LHCN-M2 (cell line): ENCODE results near the gene ZNF784. TPM values are rescaled to one million over a fixed set of nuclear protein-coding genes. Genes with fewer than 3 reads are reported as not detected.
A peak's percentile ranks its signal among the peaks of the same experiment; 100 is the strongest.

Experiments used
- DNase-seq: peaks from one replicate; pipeline ENCODE4 v3.0.0-alpha.2; 2012; ENCODE audit warnings: low read depth
- polyA plus RNA-seq: library from polyadenylated mRNA; unstranded; fragments of >200 nt; gene quantifications from one replicate; pipeline ENCODE4 v1.2.1, GENCODE V29; 2012; ENCODE audit warnings: missing spikeins
- total RNA-seq: library from RNA; depleted of rRNA; stranded (reverse); fragments of >200 nt; gene quantifications from 2 replicates; pipeline ENCODE4 v1.2.3, GENCODE V29; 2014; rRNA removed

ZNF784 gene
- 3.3 and 5.5 TPM in 2 replicates for total RNA-seq
- polyA plus RNA-seq = 7.8 TPM

- peak; percentile 87 for DNase-seq
Measured at GRCh38 chr19:55624109-55625003, at the start of gene ZNF784. TSS of gene ZNF784 (minus strand) at chr19:55624566. CDS start at chr19:55624561, 5 bp downstream.

GRCh38 chr19:55673889-55674288 is 49.5 kb upstream of the ZNF784 start:
- no peak for DNase-seq

GRCh38 chr19:55673465-55673864 is 49.1 kb upstream of the ZNF784 start:
- no peak for DNase-seq

- peak; percentile 60 for DNase-seq
Measured at GRCh38 chr19:55672418-55672817, 48.1 kb upstream of the ZNF784 start.

DNA sequence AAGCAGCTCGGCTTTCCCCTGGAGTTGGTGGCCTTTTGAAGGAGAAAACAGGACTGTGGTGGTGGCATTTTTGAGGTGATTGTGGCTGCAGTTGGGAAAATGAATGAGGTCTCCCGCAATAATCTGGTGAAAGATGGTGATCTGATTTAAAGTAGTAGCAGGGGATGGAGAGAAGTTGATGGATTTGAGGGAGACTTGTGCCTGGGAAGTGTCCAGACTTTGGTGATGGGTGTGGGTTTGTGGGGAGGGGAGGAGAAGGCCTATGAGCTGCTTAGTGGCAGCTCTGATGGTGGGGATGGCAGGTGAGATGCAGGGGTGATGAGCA is 46.6 kb upstream of the ZNF784 start:
- no peak for DNase-seq

DNA sequence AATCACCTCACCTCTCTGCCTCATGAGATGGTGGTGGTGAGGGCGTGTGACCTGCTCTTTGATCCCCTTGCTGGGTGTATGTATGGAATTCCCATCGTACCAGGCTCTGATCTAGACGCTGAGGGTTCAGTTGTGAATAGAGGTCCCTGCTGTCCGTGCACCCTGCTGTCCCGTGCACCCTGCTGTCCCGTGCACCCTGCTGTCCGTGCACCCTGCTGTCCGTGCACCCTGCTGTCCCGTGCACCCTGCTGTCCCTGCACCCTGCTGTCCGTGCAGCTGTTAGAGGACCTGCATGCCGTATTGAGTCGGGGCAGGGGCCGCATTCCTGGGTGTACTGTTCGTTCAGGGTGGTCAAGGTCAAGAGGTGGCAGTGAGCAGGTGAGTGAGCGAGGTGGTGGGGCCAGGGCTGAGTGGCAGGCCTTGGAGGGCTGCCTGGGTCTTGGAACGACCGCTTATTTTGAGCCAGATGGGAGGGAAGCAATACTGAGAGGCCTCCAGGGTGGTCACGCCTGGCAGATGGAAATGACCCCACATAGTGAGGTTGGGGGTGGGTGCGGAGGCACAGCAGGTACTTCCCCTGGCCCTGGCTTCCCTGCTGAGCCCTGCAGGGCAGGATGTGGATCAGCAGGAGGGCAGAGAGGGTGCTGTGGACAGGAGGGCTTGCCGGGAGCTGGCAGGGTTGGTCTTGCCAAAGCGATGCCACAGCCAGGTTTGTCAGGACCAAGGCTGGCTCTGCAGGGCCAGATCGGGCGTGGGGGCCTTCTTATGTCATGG is 46.1 kb upstream of the ZNF784 start:
- no peak for DNase-seq

- DNase-seq = no peak
Measured at GRCh38 chr19:55669418-55670279, 45.3 kb upstream of the ZNF784 start.

DNA sequence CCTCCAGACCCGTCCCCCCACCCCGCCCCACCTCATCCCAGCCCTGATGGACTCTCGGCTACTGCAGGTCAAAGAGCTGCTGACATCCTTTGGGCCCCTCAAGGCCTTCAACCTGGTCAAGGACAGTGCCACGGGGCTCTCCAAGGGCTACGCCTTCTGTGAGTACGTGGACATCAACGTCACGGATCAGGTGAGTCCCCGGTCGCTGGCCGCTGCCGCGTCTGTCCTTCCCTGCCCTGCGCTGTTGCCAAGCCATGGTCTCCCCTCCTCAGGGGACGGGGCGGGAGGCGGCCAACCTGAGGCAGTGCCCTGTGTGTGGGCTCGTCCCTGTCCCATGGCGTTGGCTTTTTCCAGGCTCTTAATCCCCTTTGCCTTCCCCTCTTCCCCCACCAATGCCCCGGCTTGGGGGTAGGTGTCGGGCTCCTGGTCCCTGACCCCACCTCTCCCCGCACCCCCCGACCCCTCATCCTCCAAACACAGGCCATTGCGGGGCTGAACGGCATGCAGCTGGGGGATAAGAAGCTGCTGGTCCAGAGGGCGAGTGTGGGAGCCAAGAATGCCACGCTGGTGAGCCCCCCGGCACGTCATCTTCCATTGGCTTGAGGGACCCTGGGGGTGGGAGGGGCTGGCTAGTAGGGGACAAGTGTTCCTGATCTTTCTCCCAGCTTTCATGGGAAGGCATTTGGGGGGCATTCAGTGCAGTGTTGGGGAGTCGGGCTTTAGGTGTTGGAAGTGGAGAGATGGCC is 44.4 kb upstream of the ZNF784 start:
- DNase-seq = no peak

DNA sequence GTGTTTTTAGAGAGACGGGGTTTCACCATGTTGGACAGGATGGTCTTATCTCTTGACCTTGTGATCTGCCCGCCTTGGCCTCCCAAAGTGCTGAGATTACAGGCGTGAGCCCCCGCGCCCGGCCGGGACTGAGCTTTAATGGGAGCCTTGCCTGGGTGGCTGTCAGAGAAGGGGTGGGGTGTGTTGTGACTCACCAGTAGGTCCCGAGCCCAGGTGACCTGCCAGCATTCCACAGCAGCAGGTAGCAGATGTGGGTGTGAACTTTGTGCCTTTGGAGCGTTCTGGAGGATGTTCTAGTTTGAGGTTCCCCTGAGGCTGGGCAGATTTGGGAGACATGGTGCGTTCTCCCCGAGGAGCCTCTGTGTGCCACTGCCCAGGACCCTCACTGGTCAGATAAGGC is 43.6 kb upstream of the ZNF784 start:
- DNase-seq = no peak

- no peak for DNase-seq
Measured at GRCh38 chr19:55667511-55667910, 43.1 kb upstream of the ZNF784 start.

- no peak for DNase-seq
Measured at GRCh38 chr19:55667006-55667381, 42.6 kb upstream of the ZNF784 start.

DNA sequence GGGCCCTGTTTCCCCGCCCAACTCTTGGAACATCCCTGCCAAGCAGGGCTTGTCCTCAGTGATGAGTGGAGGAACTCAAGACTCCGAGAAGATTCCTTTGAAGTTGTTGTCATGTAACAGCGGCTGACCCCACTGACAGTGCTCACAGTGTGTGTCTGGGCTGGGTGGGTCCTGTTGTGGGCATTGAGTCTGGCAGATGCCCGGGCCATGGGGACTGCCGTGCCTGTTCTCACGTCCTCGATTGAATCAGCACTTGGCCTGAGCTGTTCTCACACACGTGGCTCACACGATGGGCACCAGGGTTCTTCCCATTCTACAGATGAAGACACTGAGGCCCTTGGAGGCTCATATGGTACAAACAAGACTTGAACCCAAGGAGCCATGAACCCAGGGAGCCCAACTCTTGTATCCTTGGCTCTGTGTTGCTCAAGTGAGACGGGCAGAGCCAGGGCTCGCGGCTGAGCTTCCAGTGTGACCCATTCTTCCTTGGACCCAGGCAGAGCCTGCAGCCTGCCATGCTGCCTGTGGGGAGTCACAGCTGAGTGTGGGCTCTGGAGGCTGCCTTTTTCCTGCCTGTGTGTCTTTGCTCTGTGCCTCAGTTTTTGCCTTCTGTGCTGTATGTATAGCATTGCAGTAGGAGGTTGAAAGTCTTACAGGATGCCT is 42.1 kb upstream of the ZNF784 start:
- no peak for DNase-seq

GRCh38 chr19:55663846-55664536 is 39.6 kb upstream of the ZNF784 start:
- DNase-seq = no peak

- DNase-seq = no peak
Measured at GRCh38 chr19:55661826-55662225, 37.5 kb upstream of the ZNF784 start.

- no peak for DNase-seq
Measured at GRCh38 chr19:55660991-55661390, 36.6 kb upstream of the ZNF784 start.

DNA sequence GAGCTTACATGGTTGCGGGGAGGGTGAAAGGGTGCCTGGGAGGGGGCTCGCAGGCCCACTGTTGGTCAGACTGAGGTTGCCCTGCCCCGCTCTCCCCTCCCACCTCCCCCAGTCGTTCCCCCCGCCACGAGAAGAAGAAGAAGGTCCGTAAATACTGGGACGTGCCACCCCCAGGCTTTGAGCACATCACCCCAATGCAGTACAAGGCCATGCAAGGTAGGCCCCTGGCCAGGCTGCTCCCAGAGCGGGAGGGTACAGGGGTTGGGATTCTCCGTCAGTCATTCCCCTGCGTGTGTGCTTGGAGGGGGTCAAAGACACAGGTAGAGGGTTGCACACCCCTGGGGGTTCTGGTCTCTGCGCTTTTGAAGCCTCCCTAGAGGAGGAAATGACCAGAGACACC is 36.0 kb upstream of the ZNF784 start:
- no peak for DNase-seq

GRCh38 chr19:55659822-55660221 is 35.5 kb upstream of the ZNF784 start:
- DNase-seq = no peak

DNA sequence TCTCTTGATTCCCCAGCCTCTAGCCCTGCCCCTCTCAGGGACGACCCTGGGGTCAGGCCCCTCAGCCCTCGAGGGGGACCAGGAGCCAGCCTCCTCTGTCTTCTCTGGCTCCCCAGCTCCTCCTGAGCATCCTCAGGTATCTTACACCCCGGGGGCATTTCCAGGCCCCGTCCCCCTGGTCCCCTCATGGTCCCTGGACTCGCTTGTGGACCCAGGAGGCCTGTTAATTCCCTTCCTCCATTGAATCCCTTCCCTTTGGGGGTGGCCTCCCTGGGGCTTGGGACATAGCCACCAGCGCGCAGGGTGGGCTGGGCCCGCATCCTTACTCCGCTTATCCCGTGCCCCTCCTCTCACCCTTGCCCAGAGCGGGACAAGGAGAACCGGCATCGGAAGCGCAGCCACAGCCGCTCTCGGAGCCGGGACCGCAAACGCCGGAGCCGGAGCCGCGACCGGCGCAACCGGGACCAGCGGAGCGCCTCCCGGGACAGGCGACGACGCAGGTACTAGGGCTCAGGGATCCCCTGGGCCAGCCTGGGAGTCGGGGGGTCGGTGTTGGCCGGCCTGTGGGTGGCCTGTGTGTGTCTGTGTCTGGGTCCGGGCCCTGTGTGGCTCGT is 34.6 kb upstream of the ZNF784 start:
- DNase-seq = no peak

DNA sequence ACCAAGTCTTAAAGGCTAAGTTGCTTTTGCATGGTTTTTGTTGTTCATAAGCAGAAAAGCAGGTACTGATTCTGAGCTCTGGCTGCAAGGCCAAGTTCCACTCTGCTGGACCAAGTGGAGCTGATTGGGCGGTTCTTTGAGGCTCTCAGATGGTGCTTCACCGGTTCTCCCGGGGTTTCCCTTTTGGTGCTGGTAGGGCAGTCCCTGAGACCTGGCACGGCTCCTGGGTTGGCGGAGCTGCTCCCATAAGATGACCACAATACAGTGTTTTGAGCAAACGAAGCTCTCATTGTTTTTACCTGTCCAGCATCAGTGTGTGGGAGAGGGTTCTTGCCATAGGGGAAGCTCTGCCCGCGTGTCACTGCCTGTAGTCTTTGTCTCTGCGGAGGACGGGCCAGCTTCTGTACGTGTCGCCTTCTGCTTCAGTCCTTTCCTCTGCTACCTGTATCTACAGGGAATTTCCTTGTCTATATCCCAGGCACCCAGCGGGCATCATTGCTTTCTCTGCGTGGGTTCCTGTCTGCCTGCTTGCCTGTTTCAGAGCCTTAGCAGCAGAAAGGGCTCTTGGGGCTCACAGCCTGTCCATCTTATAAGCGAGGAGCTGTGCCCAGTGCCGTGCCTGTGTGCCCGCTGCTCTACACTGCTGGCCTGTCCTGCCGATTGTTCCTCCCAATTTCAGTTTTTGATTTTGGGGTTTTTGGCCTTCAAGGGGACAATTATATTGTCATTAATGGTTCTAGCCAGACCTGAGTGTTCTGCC is 32.8 kb upstream of the ZNF784 start:
- no peak for DNase-seq
